Fibroblast of skin of scalp (primary cell): ENCODE data around the gene SETBP1.
"Not testable (repeated sequence)": the region's sequence is repeated elsewhere in the genome, so short reads cannot be mapped to it uniquely, and the experiment has no call there.

ENCODE experiments used
- DNase-seq: peaks from one replicate; pipeline ENCODE4 v3.0.0-alpha.2; 2013

Gene SETBP1

DNA sequence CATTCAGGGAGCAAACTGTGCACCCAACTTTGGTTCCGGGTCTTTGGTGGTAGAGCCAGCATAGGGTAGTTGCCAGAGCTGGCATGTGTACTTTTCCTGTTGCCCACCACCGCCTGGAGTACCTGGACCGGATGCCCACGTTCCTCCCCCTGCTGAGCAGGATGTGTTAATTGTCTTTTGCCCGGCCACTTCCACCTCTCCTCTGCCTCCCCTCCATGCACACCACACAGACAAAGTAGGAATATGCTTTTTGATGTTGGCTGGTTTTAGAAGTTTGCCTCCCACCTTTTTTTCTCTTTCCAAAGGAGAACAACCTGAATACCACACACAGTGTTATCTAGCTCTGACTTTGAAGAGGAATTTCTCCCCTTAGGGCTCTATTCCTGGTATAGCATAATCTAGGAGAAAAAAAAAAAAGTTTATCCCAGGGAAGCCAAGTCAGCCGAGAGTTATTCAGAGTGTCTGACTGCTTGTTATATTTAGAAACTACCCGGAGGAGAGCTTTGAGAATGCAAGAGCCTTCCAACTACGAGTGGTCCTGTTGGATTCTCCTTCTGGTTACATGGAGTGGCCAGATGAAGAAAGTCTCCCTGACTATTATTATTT, 111.9 kb downstream of the SETBP1 start:
- peak; percentile 47 for DNase-seq

DNA sequence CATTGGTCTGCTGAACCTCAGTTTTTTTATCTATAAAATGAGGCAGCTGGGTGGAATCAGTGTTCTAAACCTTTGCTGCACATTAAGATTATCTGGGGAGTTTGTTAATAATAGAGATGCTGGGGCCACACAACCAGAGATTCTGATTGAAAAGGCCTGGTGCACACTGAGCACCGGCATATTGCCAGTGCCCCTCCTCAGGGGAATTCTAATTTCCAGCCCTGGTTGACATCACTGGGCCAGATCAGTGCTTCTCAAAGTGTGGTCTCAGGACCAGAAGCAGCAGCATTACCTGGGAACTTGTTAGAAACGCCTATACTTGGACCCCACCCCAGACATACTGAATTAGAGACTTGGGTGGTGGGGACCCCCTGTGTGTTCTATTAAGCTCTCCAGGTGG, 112.5 kb downstream of the SETBP1 start:
- DNase-seq = no peak

DNA sequence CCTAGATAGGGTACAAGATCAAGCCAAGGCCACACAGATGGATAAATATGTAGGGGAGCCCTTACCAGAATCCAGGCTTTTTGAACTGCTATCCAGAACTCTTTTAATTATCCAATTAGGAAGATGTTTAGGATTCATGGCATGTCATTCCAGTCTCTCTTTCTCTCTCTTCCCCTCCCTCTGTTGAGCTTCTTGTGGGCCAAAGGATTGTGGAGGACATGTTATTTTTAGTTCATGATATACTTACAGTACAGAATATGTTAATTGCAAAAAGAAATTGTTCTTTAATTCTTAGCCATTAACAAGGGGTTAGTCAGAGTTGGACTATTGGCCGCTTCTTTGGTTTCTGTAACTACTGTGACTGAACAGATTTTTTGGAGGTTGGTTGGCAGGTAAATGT, 113.0 kb downstream of the SETBP1 start:
- no peak for DNase-seq

DNA sequence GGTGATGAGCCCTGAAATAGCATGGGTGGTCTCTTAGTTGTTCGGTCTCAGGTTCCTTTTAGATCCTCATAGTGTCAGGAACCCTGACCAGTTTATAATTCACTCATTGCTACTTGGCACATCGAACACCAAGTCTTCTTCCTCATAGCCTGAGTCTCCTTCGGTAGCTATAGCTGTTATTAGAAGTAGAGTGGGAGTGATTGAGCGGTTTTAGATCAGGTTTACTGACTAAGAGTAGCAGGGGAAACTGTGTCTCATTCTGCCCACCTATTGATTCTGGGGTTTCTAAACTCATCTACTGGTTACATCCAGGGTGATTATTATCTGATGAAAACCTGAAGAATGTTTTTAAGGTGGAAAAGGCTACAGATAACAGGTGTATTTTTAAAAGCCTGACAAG, 114.6 kb downstream of the SETBP1 start:
- DNase-seq = no peak

DNA sequence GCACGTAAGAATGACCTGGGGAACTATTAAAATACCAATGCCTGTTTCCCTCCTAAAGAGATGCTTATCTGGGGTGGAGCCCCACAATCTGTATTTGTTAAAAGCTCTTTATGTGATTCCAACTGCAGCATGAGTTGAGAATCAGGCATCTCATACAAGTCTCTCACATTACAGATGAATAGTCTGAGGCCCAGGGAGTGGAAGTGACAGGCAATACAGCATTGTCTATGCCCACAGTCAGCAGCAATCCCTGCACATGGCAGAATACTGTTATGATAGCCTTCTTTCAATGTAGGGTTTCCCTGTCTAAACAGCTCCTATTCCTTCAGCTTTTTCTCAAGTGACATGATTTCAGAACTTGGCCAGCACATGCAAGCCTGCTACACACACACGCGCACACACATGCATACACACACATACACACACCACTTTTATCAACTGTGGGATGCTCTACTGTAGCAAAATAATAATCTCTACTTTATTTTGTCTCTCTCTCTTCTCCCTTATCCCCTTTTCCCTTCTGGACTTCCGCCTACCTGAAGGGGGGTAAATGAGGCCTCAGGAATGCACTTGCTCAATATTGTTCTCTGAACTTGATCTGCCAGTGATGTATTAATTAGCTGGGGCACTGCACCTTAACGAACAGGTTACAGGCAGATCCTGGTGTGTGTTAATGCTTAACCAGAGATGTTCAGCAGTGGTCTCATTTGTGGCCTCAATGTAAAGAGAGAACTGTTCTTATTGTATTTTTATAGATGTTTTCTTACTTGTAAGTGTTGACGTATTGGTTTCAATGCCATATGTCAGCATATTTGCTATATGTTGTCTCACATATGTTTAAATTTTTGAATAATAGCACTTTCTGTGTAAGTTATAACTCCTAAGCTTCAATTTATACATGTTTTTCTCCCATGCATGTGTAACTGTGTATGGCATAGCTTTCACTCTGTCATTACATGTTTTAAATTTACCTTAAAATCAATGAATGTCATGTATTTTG, 116.0 kb downstream of the SETBP1 start:
- no peak for DNase-seq

DNA sequence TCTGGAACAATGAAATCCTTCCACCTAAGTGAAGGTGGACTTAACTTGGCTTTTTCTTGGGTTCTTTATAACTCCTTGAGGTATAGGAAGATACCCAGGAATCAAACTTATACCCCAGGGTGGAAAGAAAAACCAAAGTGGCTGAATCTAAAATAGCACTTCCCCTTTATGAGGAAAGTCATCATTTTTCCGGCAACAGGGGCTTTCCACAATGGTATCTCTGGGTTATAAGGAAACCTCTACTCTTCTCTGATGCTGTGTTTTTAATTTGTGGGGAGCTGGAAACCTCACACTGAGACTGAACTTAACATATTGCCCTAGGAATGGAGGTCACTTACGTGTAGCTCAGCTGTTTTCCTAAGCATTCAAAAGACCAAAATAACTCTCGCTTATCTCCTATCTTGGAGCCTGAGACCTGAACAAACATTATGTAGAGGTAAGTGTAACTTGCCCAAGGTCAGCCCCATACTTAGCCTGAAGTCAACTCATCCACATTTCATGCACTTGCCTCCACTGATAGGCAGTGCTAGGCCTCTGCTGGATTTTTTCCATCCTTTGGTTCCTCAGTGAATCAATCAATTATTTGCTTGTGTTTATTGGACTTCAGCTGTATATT, 117.9 kb downstream of the SETBP1 start:
- DNase-seq = no peak

DNA sequence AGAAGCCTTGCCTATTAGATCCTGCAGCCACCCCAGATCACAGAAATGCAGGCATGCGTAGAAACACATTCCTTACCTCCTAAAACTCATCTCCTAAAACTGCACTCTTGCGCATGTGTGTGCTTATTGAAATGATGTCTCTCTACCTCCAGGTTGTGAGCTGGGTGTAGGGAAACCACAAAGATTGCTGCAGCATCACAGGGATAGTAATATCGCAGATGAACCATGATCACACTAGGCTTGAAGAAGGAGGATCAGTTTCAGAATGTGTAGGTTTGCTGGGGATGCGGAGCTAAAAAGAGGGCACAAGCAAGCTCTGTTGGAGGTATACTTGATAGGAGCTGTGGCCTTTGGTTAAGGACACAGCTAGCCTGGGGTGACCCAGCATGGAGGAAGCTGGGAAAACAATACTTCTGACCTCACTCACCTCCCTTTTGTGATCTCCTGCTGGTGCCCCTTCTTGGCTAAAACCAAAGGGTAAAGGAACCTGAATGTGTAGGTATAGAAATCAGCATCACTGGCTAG, 118.8 kb downstream of the SETBP1 start:
- no peak for DNase-seq

DNA sequence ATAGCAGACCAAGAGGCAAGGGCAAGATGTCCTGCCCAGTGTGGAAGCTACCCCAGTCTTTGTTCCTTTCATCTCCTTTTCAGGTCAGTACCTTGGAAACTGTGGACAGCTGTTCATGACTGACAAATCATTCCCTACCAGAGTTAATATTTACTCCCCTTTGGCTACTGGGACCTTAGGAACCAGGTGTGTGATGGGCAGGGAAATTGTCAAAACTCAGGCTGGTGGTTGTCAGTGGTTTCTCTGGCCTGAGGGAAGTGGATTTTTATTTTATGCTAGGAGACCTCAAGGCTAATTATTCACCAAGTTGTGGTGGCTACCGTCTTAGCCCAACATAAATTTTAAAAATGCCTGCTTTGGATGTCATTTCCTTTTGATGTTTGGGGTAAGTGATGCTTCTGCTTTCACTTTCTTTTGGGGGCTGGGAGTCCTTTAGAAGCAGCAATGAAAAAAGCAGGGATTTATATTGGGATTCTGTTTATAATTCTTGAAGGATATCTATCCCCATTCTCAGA, 119.3 kb downstream of the SETBP1 start:
- no peak for DNase-seq

DNA sequence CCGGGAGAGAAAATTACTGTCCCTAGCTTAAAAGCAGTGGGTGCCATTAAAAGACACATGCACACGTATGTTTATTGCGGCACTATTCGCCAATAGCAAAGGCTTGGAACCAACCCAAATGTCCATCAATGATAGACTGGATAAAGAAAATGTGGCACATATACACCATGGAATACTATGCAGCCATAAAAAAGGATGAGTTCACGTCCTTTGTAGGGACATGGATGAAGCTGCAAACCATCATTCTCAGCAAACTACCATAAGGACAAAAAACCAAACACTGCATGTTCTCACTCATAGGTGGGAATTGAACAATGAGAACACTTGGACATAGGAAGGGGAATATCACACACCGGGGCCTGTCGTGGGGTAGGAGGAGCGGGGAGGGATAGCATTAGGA, 120.1 kb downstream of the SETBP1 start:
- DNase-seq = not testable (repeated sequence)

DNA sequence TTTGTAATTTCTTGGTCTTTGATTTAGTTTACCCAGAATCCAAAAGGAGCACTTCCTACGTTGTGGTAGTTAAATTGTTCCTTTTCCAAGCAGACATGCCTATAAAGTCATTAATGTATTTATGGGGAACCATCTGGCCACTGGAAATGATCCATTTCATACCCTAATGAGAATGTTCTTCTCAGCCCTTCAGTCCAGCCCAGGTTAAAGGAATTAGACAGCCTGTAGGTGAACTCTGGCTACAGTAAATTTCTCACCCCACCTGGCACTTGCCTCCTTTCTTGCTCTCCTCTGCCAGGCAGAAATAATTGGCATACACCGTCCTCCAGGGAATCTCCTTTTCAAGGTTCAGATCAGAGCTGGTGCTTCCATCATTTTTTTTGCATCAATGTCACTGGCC, 121.1 kb downstream of the SETBP1 start:
- no peak for DNase-seq

DNA sequence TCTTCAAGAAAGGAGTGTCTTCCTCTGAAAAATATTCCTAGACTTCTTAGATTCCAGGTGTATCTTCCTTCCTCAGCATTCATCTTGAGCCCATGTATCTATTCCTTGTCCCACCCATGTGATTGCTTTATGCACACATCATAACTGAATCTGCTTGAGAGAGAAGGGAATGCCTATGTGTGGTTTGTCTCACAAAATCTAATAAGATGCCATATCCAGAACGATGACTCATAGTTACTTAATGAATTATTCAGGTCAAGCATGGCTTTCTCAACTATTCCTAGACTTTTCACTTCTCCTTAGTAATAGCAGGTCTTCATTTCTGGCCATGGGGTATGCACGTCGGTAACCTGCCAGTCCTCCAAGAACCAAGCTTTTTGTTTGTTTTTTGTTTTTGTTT, 121.8 kb downstream of the SETBP1 start:
- DNase-seq = peak; percentile 62

DNA sequence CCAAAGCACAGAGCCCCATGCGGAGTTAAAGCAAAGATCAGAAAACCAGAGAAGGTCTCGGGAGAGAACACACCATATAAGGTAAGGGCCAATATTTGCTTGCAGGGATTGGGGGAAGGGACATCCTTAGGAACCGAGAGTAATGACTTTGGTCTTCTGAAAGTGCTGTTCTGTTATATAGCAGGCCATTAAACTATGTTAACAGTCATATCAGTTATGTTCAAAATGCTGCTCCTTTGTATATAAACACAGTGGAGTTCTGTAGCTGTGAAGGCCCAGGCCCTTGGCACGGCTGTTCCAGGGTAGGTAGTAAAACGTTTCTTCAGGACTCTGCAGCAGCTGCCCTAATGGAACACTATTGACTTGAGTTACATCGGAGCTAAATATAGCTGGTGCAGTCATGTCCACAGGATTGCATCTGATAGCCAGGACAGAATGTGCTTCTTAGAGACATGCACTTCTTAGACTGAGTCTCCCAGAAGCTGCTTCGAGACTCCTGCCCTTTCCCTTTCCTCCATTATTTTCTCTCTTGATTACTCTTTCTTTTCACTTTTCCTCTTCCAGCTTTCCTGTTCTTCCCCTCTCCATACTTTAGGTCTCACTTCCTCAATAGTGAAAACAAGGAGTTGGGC, 122.4 kb downstream of the SETBP1 start:
- DNase-seq = peak; percentile 62

DNA sequence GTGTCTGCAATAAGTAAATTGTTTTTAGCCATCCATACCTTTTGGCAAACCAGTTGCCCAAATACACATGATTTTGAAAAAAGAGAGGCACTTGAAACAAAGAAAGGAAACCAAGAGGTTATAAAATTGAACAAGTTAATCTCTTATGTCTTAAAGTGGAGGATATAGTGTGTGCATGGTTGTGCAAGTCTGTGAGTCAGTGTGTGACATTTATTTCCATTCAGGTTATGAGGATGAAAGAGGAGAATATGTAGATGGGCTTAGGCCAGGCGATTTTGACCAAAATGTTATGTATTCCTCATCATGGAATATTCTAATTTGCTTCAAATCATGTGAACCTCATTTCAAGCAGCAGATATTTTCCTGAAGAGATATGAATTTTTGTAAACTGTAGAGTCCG, 123.3 kb downstream of the SETBP1 start:
- no peak for DNase-seq

DNA sequence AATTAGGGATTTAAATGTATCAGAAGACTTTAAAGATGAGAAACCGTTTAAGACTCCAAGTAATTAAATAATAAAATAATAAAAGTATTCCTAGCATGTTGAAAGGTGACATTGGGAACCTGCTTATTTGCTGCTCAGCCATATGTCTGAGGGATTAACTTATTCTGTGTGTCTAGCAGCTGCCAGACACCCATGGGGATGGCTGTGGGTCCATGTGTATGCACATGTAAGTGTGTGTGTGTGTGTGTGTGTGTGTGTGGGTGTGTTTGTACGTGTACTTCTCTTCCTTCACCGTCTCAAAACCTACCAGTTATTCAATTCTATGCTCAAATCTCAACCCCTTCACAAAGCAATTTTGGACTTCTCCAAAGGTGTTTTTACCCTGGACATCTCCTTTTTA, 124.5 kb downstream of the SETBP1 start:
- DNase-seq = no peak

DNA sequence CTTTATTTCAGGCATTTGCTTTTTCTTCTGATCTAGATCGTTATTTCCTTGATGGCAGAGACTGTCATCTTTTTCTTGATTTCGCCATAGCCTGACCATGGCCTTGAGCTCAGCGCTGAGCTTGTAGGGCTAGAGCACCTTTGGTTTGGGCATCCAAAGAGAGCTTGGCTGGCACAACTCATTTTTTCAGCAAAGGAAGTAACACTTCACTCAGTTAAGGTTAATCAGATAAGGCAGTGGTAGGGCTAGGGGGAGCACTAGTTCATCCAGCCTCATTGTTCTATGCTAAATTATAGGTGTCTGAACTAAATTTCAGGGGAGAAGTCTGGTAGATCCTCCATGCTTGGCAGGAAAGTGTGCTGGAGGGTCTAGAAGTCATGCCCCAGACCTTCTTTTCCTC, 125.0 kb downstream of the SETBP1 start:
- no peak for DNase-seq

DNA sequence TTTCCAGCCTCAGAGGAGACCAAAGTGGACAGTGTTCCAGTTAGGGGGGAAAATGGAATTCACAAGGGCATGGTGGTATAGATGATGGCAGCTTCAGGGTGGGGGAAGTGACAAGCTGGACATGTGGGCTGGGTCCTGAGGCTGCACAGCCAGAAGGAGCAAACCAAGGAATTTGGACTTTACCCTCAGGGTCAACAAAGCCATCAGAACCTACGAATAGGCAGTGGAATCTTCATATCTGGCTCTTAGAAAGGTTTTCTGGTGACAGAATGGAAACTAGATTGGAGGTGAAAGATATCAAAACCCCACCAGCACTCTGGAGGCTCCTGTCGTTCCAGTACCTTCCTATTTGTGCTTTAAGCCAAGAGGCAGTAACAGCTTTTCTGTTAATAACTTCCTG, 127.1 kb downstream of the SETBP1 start:
- no peak for DNase-seq

DNA sequence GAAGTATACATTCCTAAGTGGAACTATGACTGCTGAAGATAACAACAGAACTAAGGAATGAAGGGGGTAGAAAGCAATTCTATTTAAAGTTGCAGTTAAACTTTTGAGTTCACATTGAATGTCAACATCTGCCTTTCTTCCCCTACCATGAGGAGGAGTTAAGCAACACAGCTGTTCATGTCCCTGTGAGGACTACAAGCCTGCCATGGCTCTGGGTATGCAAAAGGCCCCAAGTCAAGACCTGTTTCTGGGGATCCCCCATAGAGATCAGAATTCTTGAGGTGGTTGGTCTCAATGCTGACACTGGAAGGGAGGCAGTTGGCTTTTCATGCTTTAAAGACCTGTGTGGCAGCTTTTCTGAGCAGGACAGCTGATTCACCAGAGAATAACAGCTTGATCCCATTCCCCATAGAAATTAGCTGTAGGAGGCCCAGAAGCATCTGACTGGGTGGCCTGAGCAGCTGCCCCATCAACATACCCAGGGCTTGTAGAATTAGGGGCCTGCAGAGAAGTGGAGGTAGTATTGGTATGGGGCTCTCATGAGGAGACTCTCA, 131.0 kb downstream of the SETBP1 start:
- DNase-seq = no peak

DNA sequence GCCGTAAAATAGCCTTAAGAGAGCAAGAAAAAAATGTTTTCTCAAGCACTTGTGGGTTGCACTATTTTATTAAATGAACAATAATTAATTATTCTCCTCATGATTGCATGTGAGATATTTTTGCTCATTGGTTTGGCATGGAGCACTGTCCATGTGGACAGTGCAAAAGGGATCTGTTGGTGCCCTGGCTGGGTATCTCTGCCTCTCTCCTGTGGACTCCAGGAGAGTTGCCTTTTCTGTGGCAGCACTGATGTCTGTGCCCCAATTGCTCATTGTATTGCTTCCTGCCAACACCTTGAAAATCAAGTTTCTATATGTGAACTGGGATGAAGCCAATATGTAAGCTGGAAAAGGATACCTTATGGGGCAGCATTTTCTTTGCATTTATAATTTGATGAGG, 131.7 kb downstream of the SETBP1 start:
- no peak for DNase-seq

DNA sequence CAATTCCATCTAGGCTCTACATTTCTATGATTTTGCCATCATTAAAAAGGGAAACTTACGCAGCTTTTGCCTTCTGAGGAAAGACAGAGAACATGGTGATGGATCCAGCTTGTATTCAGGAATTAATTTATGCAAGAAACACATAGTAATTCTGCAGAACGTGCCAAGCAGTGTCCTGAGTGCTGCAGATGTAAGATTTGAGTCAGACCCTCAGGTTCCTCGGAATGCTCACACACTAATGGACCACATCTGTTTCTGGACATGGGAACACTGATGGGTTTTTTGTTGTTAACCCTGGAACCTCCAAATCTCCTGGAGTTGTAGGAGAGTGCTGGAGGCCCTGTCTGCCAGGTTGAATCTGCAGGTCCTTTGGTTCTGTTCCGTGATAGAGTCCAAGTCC, 132.9 kb downstream of the SETBP1 start:
- no peak for DNase-seq

DNA sequence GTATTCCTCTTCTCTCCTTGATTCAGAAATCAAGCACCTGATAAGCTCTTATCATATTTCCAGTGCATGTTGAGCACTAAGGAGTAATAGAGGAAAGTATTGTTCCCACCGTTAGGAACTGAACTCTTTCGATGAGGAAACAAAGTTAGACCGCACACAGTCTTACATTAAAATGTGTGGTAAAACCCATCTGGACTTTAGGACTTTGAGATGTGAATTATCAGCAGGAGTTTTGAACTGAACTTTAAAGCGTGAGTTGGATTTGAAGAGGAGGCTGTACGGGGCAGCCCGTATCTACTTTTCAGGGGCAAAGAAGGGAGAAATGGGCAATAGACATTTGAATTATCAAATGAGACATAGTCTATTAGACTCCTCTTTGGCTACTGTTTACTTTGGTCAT, 134.4 kb downstream of the SETBP1 start:
- no peak for DNase-seq

DNA sequence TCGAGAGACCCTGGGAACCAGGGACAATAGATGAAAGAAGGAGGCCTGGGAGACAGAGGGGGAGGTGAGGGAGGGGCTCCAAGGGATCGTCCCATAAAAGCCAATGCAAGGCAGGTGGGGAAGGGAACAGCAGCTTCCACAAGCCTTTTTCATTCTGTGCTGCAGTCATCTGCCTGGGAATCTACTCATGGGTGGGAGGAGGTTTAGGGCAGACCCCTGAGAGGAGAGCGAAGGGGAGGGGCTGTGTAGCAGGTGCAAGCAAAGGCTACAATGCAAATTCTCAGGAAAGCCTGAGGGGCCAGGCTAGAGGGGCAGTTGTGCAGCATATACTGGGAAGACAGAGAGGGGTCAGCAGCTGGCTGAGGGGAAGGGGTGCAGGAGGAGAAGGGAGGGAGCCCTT, 135.4 kb downstream of the SETBP1 start:
- DNase-seq = no peak

DNA sequence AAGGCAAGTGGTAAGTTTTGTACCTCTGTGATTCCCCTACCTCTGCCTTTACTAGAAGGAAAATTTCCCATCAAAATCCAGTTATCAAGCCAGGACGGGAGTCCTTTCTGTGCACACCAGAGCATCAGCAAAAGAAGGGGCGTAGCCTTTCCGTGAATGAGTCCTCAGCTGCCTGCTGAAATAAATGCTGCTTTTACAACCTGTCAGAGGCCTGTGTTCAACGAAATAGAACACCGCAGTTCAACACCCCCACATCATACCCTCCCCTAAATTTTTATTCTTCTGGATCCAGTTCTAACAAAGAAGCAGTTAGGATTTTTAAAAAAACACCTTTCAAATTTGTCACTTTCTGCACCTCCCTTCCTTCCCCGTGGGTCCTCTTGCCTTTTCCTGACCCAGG, 135.8 kb downstream of the SETBP1 start:
- DNase-seq = no peak
